Tibial nerve (tissue), 4 donors: ENCODE measurements around the gene NDUFS7. TPM values are rescaled to one million over a fixed set of nuclear protein-coding genes. Genes with fewer than 3 reads are reported as not detected.
"Not testable (repeated sequence)": the region's sequence is repeated elsewhere in the genome, so short reads cannot be mapped to it uniquely, and the experiment has no call there.

Experiments
- DNase-seq, 2 donors: peaks; one replicate each; pipeline ENCODE4 v3.0.0-alpha.2; 2019; ENCODE audit warnings: low spot score in 2 of 2
- H3K27ac ChIP-seq, 4 donors: fragments of 200-600 bp; sonication (generic) in 3 of 4; one replicate each; pipeline ENCODE4 v1.5.1; 2017 to 2019; ENCODE audit warnings: mild to moderate bottlenecking in 1 of 4
- H3K27me3 ChIP-seq, 2 donors: fragments of 200-600 bp; sonication (generic) in 1 of 2; one replicate each; pipeline versions ENCODE4 v1.5.1 to v1.6.0; 2017 to 2019
- H3K36me3 ChIP-seq, 3 donors: fragments of 200-600 bp; sonication (generic); one replicate each; pipeline ENCODE4 v1.5.1; 2018 to 2019
- H3K4me1 ChIP-seq, 4 donors: fragments of 200-600 bp; sonication (generic) in 3 of 4; one replicate each; pipeline ENCODE4 v1.5.1; 2017 to 2019
- H3K4me3 ChIP-seq, 4 donors: fragments of 200-600 bp; sonication (generic) in 3 of 4; one replicate each; pipeline ENCODE4 v1.5.1; 2017 to 2019; ENCODE audit warnings: mild to moderate bottlenecking in 1 of 4, moderate library complexity in 1 of 4
- H3K9me3 ChIP-seq, 4 donors: fragments of 200-600 bp; sonication (generic) in 3 of 4; one replicate each; pipeline ENCODE4 v1.5.1; 2017 to 2019
- CTCF ChIP-seq, 5 experiments: fragments of 200-600 bp in 3 of 5; fragments of 450-650 bp in 2 of 5; sonication (generic) in 3 of 5; IDR thresholded peaks; one replicate each; pipeline ENCODE4 v1.5.1; 2016 to 2019; ENCODE audit warnings: antibody characterized with exemption in 5 of 5, mild to moderate bottlenecking in 3 of 5, moderate library complexity in 2 of 5
- EP300 ChIP-seq, 2 donors: sonication (generic); formaldehyde crosslinking; IDR thresholded peaks; one replicate each; pipeline ENCODE4 v1.6.1; 2017; ENCODE audit warnings: antibody characterized with exemption in 2 of 2, mild to moderate bottlenecking in 1 of 2
- POLR2A ChIP-seq, 2 donors: fragments of 450-650 bp; IDR thresholded peaks; one replicate each; pipeline ENCODE4 v1.6.1; 2017; ENCODE audit warnings: antibody characterized with exemption in 2 of 2, mild to moderate bottlenecking in 2 of 2, moderate library complexity in 2 of 2
- WGBS, 2 donors: methylation state at CpG; one replicate each; pipeline ENCODE4 v1.1.5; 2018; 5-methylcytosine and 5-hydroxymethylcytosine counted together
- total RNA-seq, 4 donors: library from RNA; depleted of rRNA; stranded (reverse); fragments of >200 nt; gene quantifications; one replicate each; pipeline ENCODE4 v1.1.0, GENCODE V29; 2016

The NDUFS7 gene
- total RNA-seq, 4 donors from 2014 or later: 146 to 162 (median 151) TPM

- H3K9me3 ChIP-seq: no peaks in the 10 kb centered on the region
- peaks cover 13 to 70% (median 29%) of the 10 kb centered on the region in 3 donors for H3K36me3 ChIP-seq
- H3K4me3 ChIP-seq: peak overlapping the region in 1 of 4 donors; percentile 99
- no peak for DNase-seq
- WGBS, 2 donors: 41 to 42% methylated on average over 8 of the region's 8 CpGs
- H3K27ac ChIP-seq: peak overlapping the region in 2 of 4 donors; percentile 29 to 88
- peaks cover 0 to 28% (median 18%) of the 10 kb centered on the region in 4 donors for H3K4me1 ChIP-seq
- TF ChIP-seq EP300 (IDR thresholded peaks at IDR 0.05) (no peak), POLR2A (IDR thresholded peaks at IDR 0.05) (no peak), CTCF (IDR thresholded peaks at IDR 0.05) (no peak)
- no peaks in the 10 kb centered on the region for H3K27me3 ChIP-seq
These were observed 53.9 kb downstream of the NDUFS7 start for GRCh38 chr19:1437609-1438008.

GRCh38 chr19:1438035-1438932 is 54.6 kb downstream of the NDUFS7 start, which contains the start of gene RPS15:
Gene RPS15, plus strand, starts transcription at chr19:1438396. Its CDS starts 30 bp downstream, at chr19:1438426.
- Histone ChIP-seq H3K9me3 (no peaks in the 10 kb centered on the region), H3K4me3 (peak within 1 kb of the TSS; percentile 74 to 99 (median 91)), H3K27me3 (no peaks in the 10 kb centered on the region), H3K27ac (peak within 1 kb of the TSS; percentile 63 to 93 (median 88)), H3K4me1 (peaks cover 0 to 28% (median 18%) of the 10 kb centered on the region in 4 donors), H3K36me3 (peaks cover 13 to 69% (median 26%) of the 10 kb centered on the region in 3 donors)
- DNase-seq: peak; percentile 87 to 89
- peak; percentile 88 to 99 for TF ChIP-seq EP300 (IDR thresholded peaks at IDR 0.05)
- TF ChIP-seq POLR2A (IDR thresholded peaks at IDR 0.05): peak; percentile 76 to 94
- peak; percentile 96 to 98 (median 97) for TF ChIP-seq CTCF (IDR thresholded peaks at IDR 0.05)
- WGBS, 2 donors: 2% methylated on average over 38 to 48 of the region's 100 CpGs

GRCh38 chr19:1438933-1439354 is 55.2 kb downstream of the NDUFS7 start:
- peak overlapping the region; percentile 63 to 93 (median 88) for H3K27ac ChIP-seq
- H3K9me3 ChIP-seq: no peaks in the 10 kb centered on the region
- peak overlapping the region; percentile 74 to 99 (median 91) for H3K4me3 ChIP-seq
- no peaks in the 10 kb centered on the region for H3K27me3 ChIP-seq
- no peak for DNase-seq
- peaks cover 13 to 62% (median 26%) of the 10 kb centered on the region in 3 donors for H3K36me3 ChIP-seq
- peaks cover 0 to 28% (median 18%) of the 10 kb centered on the region in 4 donors for H3K4me1 ChIP-seq
- WGBS, 2 donors: 0 to 5% methylated on average over 11 to 13 of the region's 26 CpGs
- TF ChIP-seq CTCF (IDR thresholded peaks at IDR 0.05) (no peak), EP300 (IDR thresholded peaks at IDR 0.05) (no peak), POLR2A (IDR thresholded peaks at IDR 0.05) (no peak)

GRCh38 chr19:1439525-1440417 is 56.1 kb downstream of the NDUFS7 start:
- Histone ChIP-seq H3K36me3 (peaks cover 9 to 54% (median 20%) of the 10 kb centered on the region in 3 donors), H3K4me3 (peak overlapping the region; percentile 74 to 99 (median 91)), H3K27ac (peak overlapping the region in 3 of 4 donors; percentile 88 to 93 (median 89)), H3K4me1 (peaks cover 0 to 32% (median 20%) of the 10 kb centered on the region in 4 donors)
- 83 to 87% methylated on average over 47 to 55 of the region's 57 CpGs for WGBS, 2 donors
- DNase-seq, H3K27me3 ChIP-seq, H3K9me3 ChIP-seq: not testable (repeated sequence)

GRCh38 chr19:1440418-1440801 is 56.7 kb downstream of the NDUFS7 start:
- no peak overlapping the region for H3K27ac ChIP-seq
- H3K4me1 ChIP-seq: peaks cover 0 to 39% (median 23%) of the 10 kb centered on the region in 4 donors
- peaks cover 9 to 48% (median 20%) of the 10 kb centered on the region in 3 donors for H3K36me3 ChIP-seq
- 92% methylated on average over 11 of the region's 15 CpGs; no CpG with 5 or more reads in 1 of the 2 donors for WGBS, 2 donors
- no peaks in the 10 kb centered on the region for H3K9me3 ChIP-seq
- no peak for DNase-seq
- peaks cover 0 to 2% of the 10 kb centered on the region in 2 donors for H3K27me3 ChIP-seq
- H3K4me3 ChIP-seq: no peak overlapping the region
- TF ChIP-seq CTCF (IDR thresholded peaks at IDR 0.05) (no peak), EP300 (IDR thresholded peaks at IDR 0.05) (no peak), POLR2A (IDR thresholded peaks at IDR 0.05) (no peak)
